A204.1 (cell line): ENCODE results near the gene ADAT2.
"Not testable (repeated sequence)": the region's sequence is repeated elsewhere in the genome, so short reads cannot be mapped to it uniquely, and the experiment has no call there.

Experiments
- FAIRE-seq: peaks from 2 replicates; lab custom pipeline; 2012; peaks lifted over from hg19 to GRCh38; lab: Jason Lieb, UNC

Gene ADAT2

GRCh38 chr6:143450453-143451371, at the start of gene ADAT2, which contains the start of gene PEX3:
Gene ADAT2 (minus strand): TSS chr6:143450695. CDS start chr6:143450658, 37 bp downstream.
Gene PEX3 (plus strand): TSS chr6:143450805. CDS start chr6:143451043, 238 bp downstream.
- no peak for FAIRE-seq

- FAIRE-seq, result no peak
Observed at GRCh38 chr6:143498428-143498827, 47.9 kb upstream of the ADAT2 start.

- no peak for FAIRE-seq
Observed at GRCh38 chr6:143496974-143497373, 46.5 kb upstream of the ADAT2 start.

- FAIRE-seq, result no peak
Observed at GRCh38 chr6:143490775-143491174, 40.3 kb upstream of the ADAT2 start.

GRCh38 chr6:143490244-143490643, 39.7 kb upstream of the ADAT2 start:
- no peak for FAIRE-seq

- no peak for FAIRE-seq
Observed at GRCh38 chr6:143486752-143487151, 36.3 kb upstream of the ADAT2 start.

- no peak for FAIRE-seq
Observed at GRCh38 chr6:143485967-143486366, 35.5 kb upstream of the ADAT2 start.

GRCh38 chr6:143482593-143482992, 32.1 kb upstream of the ADAT2 start:
- FAIRE-seq, result no peak

- FAIRE-seq, result no peak
Observed at GRCh38 chr6:143478479-143479062, 28.1 kb upstream of the ADAT2 start.

- FAIRE-seq, result no peak
Observed at GRCh38 chr6:143476545-143476944, 26.1 kb upstream of the ADAT2 start.

- no peak for FAIRE-seq
Observed at GRCh38 chr6:143471822-143472221, 21.3 kb upstream of the ADAT2 start.

GRCh38 chr6:143468823-143469222, 18.3 kb upstream of the ADAT2 start:
- FAIRE-seq, result not testable (repeated sequence)

- no peak for FAIRE-seq
Observed at GRCh38 chr6:143468026-143468425, 17.5 kb upstream of the ADAT2 start.

GRCh38 chr6:143465546-143465945, 15.1 kb upstream of the ADAT2 start:
- no peak for FAIRE-seq

GRCh38 chr6:143457563-143458359, 7.3 kb upstream of the ADAT2 start:
- no peak for FAIRE-seq

- no peak for FAIRE-seq
Observed at GRCh38 chr6:143451531-143451930, 1.0 kb upstream of the ADAT2 start.

- no peak for FAIRE-seq
Observed at GRCh38 chr6:143449714-143450452, 612 bp downstream of the ADAT2 start.

- no peak for FAIRE-seq
Observed at GRCh38 chr6:143449082-143449713, 1.3 kb downstream of the ADAT2 start.

- FAIRE-seq, result not testable (repeated sequence)
Observed at GRCh38 chr6:143447865-143448264, 2.6 kb downstream of the ADAT2 start.

- FAIRE-seq, result no peak
Observed at GRCh38 chr6:143443096-143443495, 7.4 kb downstream of the ADAT2 start.
